RWPE2 (cell line): ENCODE measurements around the gene CAMK1D.

ENCODE experiments used
- ATAC-seq: fragments of 200-7000 bp; cut with Tn5 transposase; 3 replicates; pipeline ENCODE4 v1.9.1; 2021; ENCODE audit warnings: low read depth
- DNase-seq: peaks from one replicate; pipeline ENCODE4 v3.0.0-alpha.2; 2020; ENCODE audit warnings: low spot score
- H3K27ac ChIP-seq: fragments of 450-650 bp; 2 replicates; pipeline ENCODE4 v1.5.1; 2017; ENCODE audit warnings: mild to moderate bottlenecking; ENCODE audit not compliant: poor library complexity, severe bottlenecking
- H3K27me3 ChIP-seq: fragments of 250-450 bp; sonication (Bioruptor Pico); 2 replicates; pipeline ENCODE4 v1.5.1; 2021; ENCODE audit warnings: mild to moderate bottlenecking, moderate library complexity; ENCODE audit not compliant: insufficient read depth, poor library complexity, severe bottlenecking
- H3K36me3 ChIP-seq: fragments of 250-450 bp; sonication (Bioruptor Pico); 2 replicates; pipeline ENCODE4 v1.5.1; 2020; ENCODE audit warnings: low read depth, mild to moderate bottlenecking, moderate library complexity
- H3K4me1 ChIP-seq: fragments of 250-450 bp; sonication (Bioruptor Pico); 2 replicates; pipeline ENCODE4 v1.5.1; 2021; ENCODE audit warnings: mild to moderate bottlenecking, moderate library complexity; ENCODE audit not compliant: insufficient read depth, poor library complexity, severe bottlenecking
- H3K4me3 ChIP-seq: fragments of 250-450 bp; sonication (Bioruptor Pico); 2 replicates; pipeline ENCODE4 v1.5.1; 2021; ENCODE audit warnings: mild to moderate bottlenecking, moderate library complexity; ENCODE audit not compliant: severe bottlenecking
- H3K9me3 ChIP-seq: fragments of 250-450 bp; sonication (Bioruptor Pico); 2 replicates; pipeline ENCODE4 v1.5.1; 2021; ENCODE audit warnings: mild to moderate bottlenecking, moderate library complexity; ENCODE audit not compliant: severe bottlenecking
- TF ChIP-seq, protein P1 (sequence below): fragments of 450-650 bp; IDR thresholded peaks from one replicate; pipeline ENCODE4 v1.5.1; 2017; ENCODE audit warnings: mild to moderate bottlenecking, moderate library complexity; ENCODE audit not compliant: poor library complexity, severe bottlenecking

Gene CAMK1D

DNA sequence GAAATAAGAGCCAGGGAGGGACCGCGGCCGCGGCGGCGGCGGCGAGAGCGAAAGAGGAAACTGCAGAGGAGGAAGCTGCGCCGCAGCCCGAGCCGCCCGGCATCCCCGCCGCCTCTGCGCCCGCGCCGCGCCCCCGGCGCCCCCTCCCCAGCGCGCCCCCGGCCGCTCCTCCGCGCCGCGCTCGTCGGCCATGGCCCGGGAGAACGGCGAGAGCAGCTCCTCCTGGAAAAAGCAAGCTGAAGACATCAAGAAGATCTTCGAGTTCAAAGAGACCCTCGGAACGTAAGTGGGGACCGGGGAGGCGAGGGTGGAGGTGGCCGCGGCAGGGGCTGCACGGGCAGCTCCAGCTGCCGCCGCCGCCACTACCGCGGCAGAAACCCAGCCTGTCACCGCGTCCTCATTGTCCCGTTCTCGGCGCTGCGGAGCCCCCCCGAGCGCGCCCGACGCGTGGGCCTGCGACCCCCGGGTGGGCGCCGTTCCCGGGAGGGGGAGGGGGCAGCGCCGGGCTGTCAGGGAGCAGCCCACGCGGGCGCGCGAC lies 351 bp downstream of the CAMK1D start:
- H3K9me3 ChIP-seq = no peaks in the 10 kb centered on the region
- peak overlapping the region; percentile 60 for H3K4me3 ChIP-seq
- H3K27me3 ChIP-seq = no peaks in the 10 kb centered on the region
- H3K27ac ChIP-seq = no peak overlapping the region
- H3K4me1 ChIP-seq = no peaks in the 10 kb centered on the region
- TF ChIP-seq, protein P1, sequence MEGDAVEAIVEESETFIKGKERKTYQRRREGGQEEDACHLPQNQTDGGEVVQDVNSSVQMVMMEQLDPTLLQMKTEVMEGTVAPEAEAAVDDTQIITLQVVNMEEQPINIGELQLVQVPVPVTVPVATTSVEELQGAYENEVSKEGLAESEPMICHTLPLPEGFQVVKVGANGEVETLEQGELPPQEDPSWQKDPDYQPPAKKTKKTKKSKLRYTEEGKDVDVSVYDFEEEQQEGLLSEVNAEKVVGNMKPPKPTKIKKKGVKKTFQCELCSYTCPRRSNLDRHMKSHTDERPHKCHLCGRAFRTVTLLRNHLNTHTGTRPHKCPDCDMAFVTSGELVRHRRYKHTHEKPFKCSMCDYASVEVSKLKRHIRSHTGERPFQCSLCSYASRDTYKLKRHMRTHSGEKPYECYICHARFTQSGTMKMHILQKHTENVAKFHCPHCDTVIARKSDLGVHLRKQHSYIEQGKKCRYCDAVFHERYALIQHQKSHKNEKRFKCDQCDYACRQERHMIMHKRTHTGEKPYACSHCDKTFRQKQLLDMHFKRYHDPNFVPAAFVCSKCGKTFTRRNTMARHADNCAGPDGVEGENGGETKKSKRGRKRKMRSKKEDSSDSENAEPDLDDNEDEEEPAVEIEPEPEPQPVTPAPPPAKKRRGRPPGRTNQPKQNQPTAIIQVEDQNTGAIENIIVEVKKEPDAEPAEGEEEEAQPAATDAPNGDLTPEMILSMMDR = peak; percentile 3
- DNase-seq (no peak), ATAC-seq (peak; percentile 54; the same call in 2 of the 3 replicates)
- H3K36me3 ChIP-seq = no peaks in the 10 kb centered on the region

DNA sequence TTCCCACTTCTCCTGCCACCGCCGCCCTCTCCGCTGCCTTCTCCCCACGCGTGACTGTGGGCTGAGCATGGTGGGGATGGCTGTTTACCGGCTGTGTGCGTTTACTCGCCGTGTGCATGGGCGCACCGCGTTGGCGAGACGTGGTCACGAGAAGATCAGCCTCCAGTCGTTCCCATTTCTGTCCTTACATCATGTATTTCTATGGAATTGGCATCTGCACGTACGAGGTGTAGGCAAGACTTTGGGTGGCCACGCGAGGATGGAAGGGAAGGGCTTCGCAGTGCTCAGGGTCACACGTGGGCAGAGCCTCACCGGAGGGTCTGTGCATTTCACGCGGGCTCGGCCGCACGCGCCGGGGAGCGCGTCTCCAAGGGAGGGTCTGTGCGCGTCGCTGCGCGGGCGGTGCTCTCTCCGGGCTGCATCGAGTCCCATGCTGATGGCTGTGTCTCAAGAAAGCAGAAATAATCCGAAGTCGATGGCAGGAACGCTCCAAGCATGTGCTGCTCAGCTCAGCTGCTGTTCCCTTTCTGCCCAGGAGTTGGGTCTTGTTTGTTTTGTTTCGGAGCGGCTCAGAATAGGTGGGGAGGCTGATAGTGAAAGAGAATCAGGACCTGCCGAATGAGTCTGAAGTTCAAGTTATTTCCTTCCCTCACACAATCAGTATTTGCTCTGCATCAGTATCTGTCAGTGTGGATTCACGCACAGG lies 973 bp downstream of the CAMK1D start:
- TF ChIP-seq, protein P1 = no peak
- H3K27ac ChIP-seq = no peak overlapping the region
- H3K27me3 ChIP-seq = no peaks in the 10 kb centered on the region
- peak overlapping the region; percentile 60 for H3K4me3 ChIP-seq
- ATAC-seq (peak; percentile 54), DNase-seq (no peak)
- no peaks in the 10 kb centered on the region for H3K9me3 ChIP-seq
- H3K36me3 ChIP-seq = no peaks in the 10 kb centered on the region
- H3K4me1 ChIP-seq = no peaks in the 10 kb centered on the region

DNA sequence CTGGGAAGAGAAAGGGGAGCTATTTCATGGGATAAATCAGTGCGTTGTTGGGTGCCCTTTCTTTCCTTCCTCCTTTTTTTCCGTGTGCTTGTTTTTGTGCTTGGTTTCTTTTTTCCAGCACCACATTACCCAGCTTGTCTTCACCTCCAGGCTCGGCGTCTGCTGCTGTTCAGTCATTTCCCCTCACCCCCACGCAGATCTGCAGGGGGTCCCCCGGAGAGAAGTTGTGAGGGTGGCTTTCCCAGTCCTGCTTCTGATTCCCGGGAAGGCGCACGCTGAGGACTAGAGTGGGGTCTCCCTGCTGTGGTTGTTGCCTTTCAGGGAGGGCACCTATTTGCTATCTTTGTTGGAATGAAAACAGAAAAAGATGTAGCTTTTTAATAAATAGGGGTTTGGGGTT lies 1.6 kb downstream of the CAMK1D start:
- Histone ChIP-seq H3K36me3 (no peaks in the 10 kb centered on the region), H3K4me1 (no peaks in the 10 kb centered on the region), H3K9me3 (no peaks in the 10 kb centered on the region), H3K27me3 (no peaks in the 10 kb centered on the region), H3K4me3 (peak overlapping the region; percentile 60), H3K27ac (no peak overlapping the region)
- ATAC-seq (no peak), DNase-seq (no peak)
- TF ChIP-seq, protein P1 = no peak

DNA sequence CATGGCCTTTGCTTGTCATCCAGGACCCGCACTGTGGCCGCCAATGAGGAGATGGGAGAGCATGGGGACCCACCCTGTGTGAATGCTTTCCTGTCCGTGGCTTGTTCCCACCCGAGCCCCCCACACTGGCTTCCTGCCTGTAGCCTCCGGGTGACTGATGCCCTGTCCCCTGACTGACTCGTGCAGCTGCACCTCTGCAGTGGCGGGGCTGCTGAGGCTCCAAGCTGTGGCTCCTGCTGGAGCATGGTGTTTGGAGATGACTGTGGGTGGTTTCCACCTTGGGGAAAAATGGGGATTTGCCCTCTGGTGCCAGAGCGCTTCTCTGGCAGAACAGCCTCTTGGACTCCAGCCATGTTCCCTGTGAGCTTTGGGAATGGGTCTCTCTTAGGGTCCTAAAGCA lies 2.1 kb downstream of the CAMK1D start:
- H3K4me3 ChIP-seq = no peak overlapping the region
- ATAC-seq = no peak
- no peak for DNase-seq
- H3K4me1 ChIP-seq = no peaks in the 10 kb centered on the region
- H3K27me3 ChIP-seq = no peaks in the 10 kb centered on the region
- no peak overlapping the region for H3K27ac ChIP-seq
- H3K36me3 ChIP-seq = no peaks in the 10 kb centered on the region
- TF ChIP-seq, protein P1 = no peak
- H3K9me3 ChIP-seq = no peaks in the 10 kb centered on the region

DNA sequence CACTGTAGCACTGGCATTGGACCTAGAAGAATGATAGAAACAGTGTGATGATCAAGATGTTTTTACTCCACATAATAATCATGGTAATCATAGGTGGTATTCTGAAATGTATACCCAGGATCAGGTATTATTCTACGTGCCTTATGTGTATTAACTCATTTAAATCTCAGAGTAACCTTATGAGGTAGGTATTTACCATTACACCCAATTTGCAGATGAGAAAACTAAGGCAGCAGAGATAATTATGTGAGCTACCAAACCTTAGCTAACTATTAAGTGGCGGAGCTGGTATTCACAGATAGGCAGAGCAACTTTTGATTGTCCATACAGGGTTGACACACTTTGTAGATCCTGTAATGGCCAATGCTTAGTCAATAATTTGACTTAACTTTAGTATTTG lies 2.5 kb downstream of the CAMK1D start:
- H3K9me3 ChIP-seq = no peaks in the 10 kb centered on the region
- H3K36me3 ChIP-seq = no peaks in the 10 kb centered on the region
- ATAC-seq = no peak
- no peak overlapping the region for H3K27ac ChIP-seq
- no peaks in the 10 kb centered on the region for H3K4me1 ChIP-seq
- TF ChIP-seq, protein P1 = no peak
- no peak for DNase-seq
- H3K27me3 ChIP-seq = no peaks in the 10 kb centered on the region
- H3K4me3 ChIP-seq = no peak overlapping the region
